Measurements from ENCODE around the gene CD8B. TPM values are rescaled to one million over a fixed set of nuclear protein-coding genes. Genes with fewer than 3 reads are reported as not detected.
"Not testable (repeated sequence)": the region's sequence is repeated elsewhere in the genome, so short reads cannot be mapped to it uniquely, and the experiment has no call there.

CD8B gene
- polyA plus RNA-seq, result 10 to 100 TPM in 2 of 4 donors, 1 to 10 TPM in 2; 2.2 to 56.0 (median 7.7) TPM
- long read RNA-seq, donor 1, result 0 reads
- long read RNA-seq, donor 2, result 0 reads
- long read RNA-seq, donor 3, partial matches to known transcripts, result 0 of 1 reads
- long read RNA-seq, donor 3, other reads (novel, unspliced or antisense), result 0 of 1 reads
- long read RNA-seq, donor 4, result 0 reads
- long read RNA-seq, donor 5, partial matches to known transcripts, result 17 of 21 reads
- long read RNA-seq, donor 5, other reads (novel, unspliced or antisense), result 0 of 21 reads
- long read RNA-seq, donor 6, partial matches to known transcripts, result 0 of 3 reads
- long read RNA-seq, donor 6, other reads (novel, unspliced or antisense), result 0 of 3 reads
- long read RNA-seq, donor 7, result 0 reads
- long read RNA-seq, donor 8, result 0 reads
- long read RNA-seq, donor 9, partial matches to known transcripts, result 0 of 1 reads
- long read RNA-seq, donor 9, other reads (novel, unspliced or antisense), result 0 of 1 reads
- long read RNA-seq, donor 10, partial matches to known transcripts, result 0 of 2 reads
- long read RNA-seq, donor 10, other reads (novel, unspliced or antisense), result 0 of 2 reads

DNA sequence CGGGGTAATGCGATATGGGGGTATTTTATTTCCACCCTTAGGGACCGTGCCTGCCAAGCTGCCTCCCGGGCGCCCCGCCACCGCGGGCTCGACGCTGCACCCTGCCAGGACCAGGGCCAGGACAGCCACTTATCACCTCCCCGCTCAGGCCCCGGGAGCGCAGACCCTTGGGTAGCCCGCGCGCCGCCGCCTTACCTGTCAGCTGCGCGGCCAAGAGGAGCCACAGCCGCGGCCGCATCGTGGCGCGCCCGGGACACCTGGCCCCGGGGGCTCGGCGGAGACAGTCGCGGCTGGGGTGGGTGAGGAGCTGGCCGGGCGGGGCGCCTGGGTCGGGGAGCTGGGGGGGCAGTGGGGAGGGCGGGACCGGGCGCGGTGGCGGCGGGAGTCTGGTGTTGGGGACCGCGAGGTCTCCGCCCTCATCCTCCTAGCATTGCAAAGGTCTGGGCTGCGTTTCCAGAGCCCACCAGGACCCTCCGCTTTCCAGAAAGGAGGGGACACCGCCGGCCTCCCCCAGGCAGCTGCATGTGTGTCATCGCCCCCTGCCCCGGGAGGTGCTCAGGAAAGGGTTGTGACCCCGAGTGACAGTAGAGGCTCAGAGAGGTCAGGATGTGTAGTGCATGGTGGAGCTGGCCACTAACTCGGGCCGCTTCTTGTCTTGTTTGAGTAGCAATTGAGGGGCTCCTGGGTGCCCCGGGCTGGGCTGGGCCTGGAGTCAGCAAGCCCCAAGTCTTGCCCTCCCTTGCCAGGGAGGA lies at the start of gene CD8B:
CD8B (minus strand) TSS at position 259 of the 752 bp plus-strand sequence; CDS start at position 238, 21 bp downstream.
- WGBS, 3 donors, result 2 to 3% (median 3%) methylated on average over 35 to 49 of the region's 55 CpGs
- H3K27ac ChIP-seq (ENCODE audit: low read depth in 1 of 3, low read length in 2 of 3), result peak within 1 kb of the TSS in 1 of 3 donors; percentile 41

DNA sequence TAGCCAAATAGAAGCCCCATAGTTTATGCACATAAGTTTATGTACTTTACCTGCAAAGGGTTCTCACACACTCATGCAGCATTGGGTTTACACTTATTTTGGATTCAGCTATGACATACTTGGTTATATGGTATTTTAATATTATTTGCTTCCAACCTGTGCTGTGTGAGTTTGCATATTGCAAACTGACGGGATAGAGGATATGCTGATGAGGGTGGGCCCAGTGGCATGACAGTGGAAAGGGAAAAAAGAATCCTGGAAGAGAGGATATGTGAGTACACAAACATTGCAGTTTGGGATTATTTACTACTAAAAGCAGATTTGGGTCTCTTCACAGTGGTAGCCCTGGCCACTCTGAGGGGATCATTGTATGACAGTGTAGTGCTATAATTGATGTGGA lies 44.2 kb upstream of the CD8B start:
- H3K9me3 ChIP-seq (ENCODE audit: control insufficient read depth in 2 of 2, insufficient read depth in 1 of 2, low read depth in 1 of 2, low read length in 1 of 2); H3K27ac ChIP-seq (ENCODE audit: low read depth in 1 of 3, low read length in 2 of 3); DNase-seq; H3K4me1 ChIP-seq (ENCODE audit: control insufficient read depth in 3 of 3, insufficient read depth in 2 of 3, low read depth in 1 of 3, low read length in 2 of 3); FAIRE-seq; H3K4me3 ChIP-seq (ENCODE audit: low read depth in 1 of 3, low read length in 3 of 3); H3K27me3 ChIP-seq (ENCODE audit: control insufficient read depth in 3 of 3, insufficient read depth in 3 of 3, low read length in 3 of 3); H3K36me3 ChIP-seq (ENCODE audit: control insufficient read depth in 3 of 3, insufficient read depth in 2 of 3, low read depth in 1 of 3, low read length in 3 of 3): not testable (repeated sequence)
- no CpG with 5 or more reads among the region's 1 CpG for WGBS, 3 donors

More for the DNA sequence above, at the start of gene CD8B:
- peak in 1 of 2 donors; percentile 44 for DNase-seq
- H3K36me3 ChIP-seq (ENCODE audit: control insufficient read depth in 3 of 3, insufficient read depth in 2 of 3, low read depth in 1 of 3, low read length in 3 of 3); H3K4me1 ChIP-seq (ENCODE audit: control insufficient read depth in 3 of 3, insufficient read depth in 2 of 3, low read depth in 1 of 3, low read length in 2 of 3); FAIRE-seq; H3K27me3 ChIP-seq (ENCODE audit: control insufficient read depth in 3 of 3, insufficient read depth in 3 of 3, low read length in 3 of 3); H3K9me3 ChIP-seq (ENCODE audit: control insufficient read depth in 2 of 2, insufficient read depth in 1 of 2, low read depth in 1 of 2, low read length in 1 of 2): not testable (repeated sequence)
- peak within 1 kb of the TSS in 2 of 3 donors; percentile 24 to 56 for H3K4me3 ChIP-seq (ENCODE audit: low read depth in 1 of 3, low read length in 3 of 3)

DNA sequence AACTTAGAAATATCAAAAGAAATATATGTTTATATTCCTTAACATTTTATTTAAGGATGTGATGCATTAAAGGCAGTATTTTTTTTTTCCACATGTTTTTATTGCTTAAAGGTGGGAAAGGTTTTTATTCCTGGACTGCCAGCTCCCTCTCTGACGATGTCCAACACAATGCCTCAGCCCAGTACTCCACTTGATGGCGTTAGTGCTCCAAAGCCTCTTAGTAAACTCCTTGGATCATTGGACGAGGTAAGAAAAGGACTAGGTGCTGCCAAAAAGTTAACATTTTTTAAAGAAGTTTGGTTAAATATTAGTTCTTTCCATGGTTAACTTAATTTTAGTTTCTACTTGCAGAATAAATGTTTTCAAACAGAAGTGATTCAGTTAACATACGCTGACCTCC lies 39.0 kb upstream of the CD8B start:
- not testable (repeated sequence) for FAIRE-seq; H3K4me3 ChIP-seq (ENCODE audit: low read depth in 1 of 3, low read length in 3 of 3); H3K4me1 ChIP-seq (ENCODE audit: control insufficient read depth in 3 of 3, insufficient read depth in 2 of 3, low read depth in 1 of 3, low read length in 2 of 3); H3K9me3 ChIP-seq (ENCODE audit: control insufficient read depth in 2 of 2, insufficient read depth in 1 of 2, low read depth in 1 of 2, low read length in 1 of 2); H3K27me3 ChIP-seq (ENCODE audit: control insufficient read depth in 3 of 3, insufficient read depth in 3 of 3, low read length in 3 of 3); H3K27ac ChIP-seq (ENCODE audit: low read depth in 1 of 3, low read length in 2 of 3); H3K36me3 ChIP-seq (ENCODE audit: control insufficient read depth in 3 of 3, insufficient read depth in 2 of 3, low read depth in 1 of 3, low read length in 3 of 3); DNase-seq
- WGBS, 3 donors, result 46 to 62% (median 55%) methylated on average over 4 of the region's 4 CpGs

DNA sequence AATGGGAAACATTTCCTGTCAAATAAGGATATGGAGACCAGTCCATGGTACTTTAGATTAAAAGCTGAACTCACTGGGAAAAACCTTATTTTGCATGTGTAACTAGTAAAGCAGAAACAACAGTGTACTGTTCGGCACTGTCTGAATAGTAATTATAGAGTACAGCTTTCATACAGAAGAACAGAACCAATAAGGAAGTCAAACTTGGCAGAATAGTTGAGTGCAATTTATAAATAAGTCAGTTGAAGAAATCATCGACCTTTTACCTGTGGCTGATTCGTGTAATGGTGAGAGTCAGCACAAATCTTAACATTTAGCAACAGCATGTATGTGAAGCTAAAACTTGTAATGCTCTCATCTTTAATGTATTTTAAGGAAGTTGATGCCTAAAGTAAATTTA lies 24.3 kb upstream of the CD8B start:
- not testable (repeated sequence) for H3K4me3 ChIP-seq (ENCODE audit: low read depth in 1 of 3, low read length in 3 of 3); H3K9me3 ChIP-seq (ENCODE audit: control insufficient read depth in 2 of 2, insufficient read depth in 1 of 2, low read depth in 1 of 2, low read length in 1 of 2); H3K4me1 ChIP-seq (ENCODE audit: control insufficient read depth in 3 of 3, insufficient read depth in 2 of 3, low read depth in 1 of 3, low read length in 2 of 3); H3K36me3 ChIP-seq (ENCODE audit: control insufficient read depth in 3 of 3, insufficient read depth in 2 of 3, low read depth in 1 of 3, low read length in 3 of 3); DNase-seq; H3K27me3 ChIP-seq (ENCODE audit: control insufficient read depth in 3 of 3, insufficient read depth in 3 of 3, low read length in 3 of 3); H3K27ac ChIP-seq (ENCODE audit: low read depth in 1 of 3, low read length in 2 of 3)
- WGBS, 3 donors, result no CpG with 5 or more reads among the region's 3 CpGs
- FAIRE-seq, result peak; percentile 98

GRCh38 chr2:86882865-86883264 lies 21.2 kb upstream of the CD8B start:
- H3K4me1 ChIP-seq (ENCODE audit: control insufficient read depth in 3 of 3, insufficient read depth in 2 of 3, low read depth in 1 of 3, low read length in 2 of 3); FAIRE-seq; H3K27me3 ChIP-seq (ENCODE audit: control insufficient read depth in 3 of 3, insufficient read depth in 3 of 3, low read length in 3 of 3); H3K36me3 ChIP-seq (ENCODE audit: control insufficient read depth in 3 of 3, insufficient read depth in 2 of 3, low read depth in 1 of 3, low read length in 3 of 3); H3K9me3 ChIP-seq (ENCODE audit: control insufficient read depth in 2 of 2, insufficient read depth in 1 of 2, low read depth in 1 of 2, low read length in 1 of 2); H3K4me3 ChIP-seq (ENCODE audit: low read depth in 1 of 3, low read length in 3 of 3); DNase-seq; H3K27ac ChIP-seq (ENCODE audit: low read depth in 1 of 3, low read length in 2 of 3): not testable (repeated sequence)
- WGBS, 3 donors, result 100% methylated on average over 1 of the region's 2 CpGs; no CpG with 5 or more reads in 1 of the 3 donors

DNA sequence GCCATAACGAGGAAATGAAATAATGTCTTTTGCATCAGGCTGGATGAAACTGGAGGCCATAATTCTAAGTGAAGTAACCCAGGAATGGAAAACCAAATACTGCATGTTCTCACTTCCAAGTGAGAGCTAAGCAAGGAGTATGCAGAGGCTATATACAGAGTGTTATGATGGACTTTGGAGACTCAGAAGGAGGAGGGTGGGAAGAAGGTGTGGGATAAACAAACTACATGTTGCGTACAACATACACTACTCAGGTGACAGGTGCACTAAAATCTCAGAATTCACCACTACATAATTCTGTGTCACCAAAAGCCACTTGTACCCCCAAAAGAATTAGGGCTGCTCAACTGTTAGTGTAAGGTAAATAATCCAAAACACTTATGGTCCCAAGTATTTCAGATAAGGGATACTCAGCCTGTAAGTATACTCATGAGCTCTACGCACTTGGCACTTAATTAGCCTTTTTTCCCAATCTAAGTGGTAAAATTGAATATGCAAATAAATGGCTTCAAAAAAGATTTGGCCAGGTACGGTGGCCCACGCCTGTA lies 20.5 kb upstream of the CD8B start:
- H3K27ac ChIP-seq (ENCODE audit: low read depth in 1 of 3, low read length in 2 of 3); DNase-seq; H3K4me3 ChIP-seq (ENCODE audit: low read depth in 1 of 3, low read length in 3 of 3); H3K4me1 ChIP-seq (ENCODE audit: control insufficient read depth in 3 of 3, insufficient read depth in 2 of 3, low read depth in 1 of 3, low read length in 2 of 3); FAIRE-seq; H3K9me3 ChIP-seq (ENCODE audit: control insufficient read depth in 2 of 2, insufficient read depth in 1 of 2, low read depth in 1 of 2, low read length in 1 of 2); H3K27me3 ChIP-seq (ENCODE audit: control insufficient read depth in 3 of 3, insufficient read depth in 3 of 3, low read length in 3 of 3); H3K36me3 ChIP-seq (ENCODE audit: control insufficient read depth in 3 of 3, insufficient read depth in 2 of 3, low read depth in 1 of 3, low read length in 3 of 3): not testable (repeated sequence)
- 87 to 92% (median 90%) methylated on average over 5 of the region's 5 CpGs for WGBS, 3 donors

GRCh38 chr2:86878986-86879385 lies 17.3 kb upstream of the CD8B start:
- not testable (repeated sequence) for H3K27me3 ChIP-seq (ENCODE audit: control insufficient read depth in 3 of 3, insufficient read depth in 3 of 3, low read length in 3 of 3); H3K9me3 ChIP-seq (ENCODE audit: control insufficient read depth in 2 of 2, insufficient read depth in 1 of 2, low read depth in 1 of 2, low read length in 1 of 2); H3K27ac ChIP-seq (ENCODE audit: low read depth in 1 of 3, low read length in 2 of 3); DNase-seq; H3K4me3 ChIP-seq (ENCODE audit: low read depth in 1 of 3, low read length in 3 of 3); H3K4me1 ChIP-seq (ENCODE audit: control insufficient read depth in 3 of 3, insufficient read depth in 2 of 3, low read depth in 1 of 3, low read length in 2 of 3); H3K36me3 ChIP-seq (ENCODE audit: control insufficient read depth in 3 of 3, insufficient read depth in 2 of 3, low read depth in 1 of 3, low read length in 3 of 3); FAIRE-seq
- 88 to 96% (median 91%) methylated on average over 1 of the region's 1 CpG for WGBS, 3 donors

DNA sequence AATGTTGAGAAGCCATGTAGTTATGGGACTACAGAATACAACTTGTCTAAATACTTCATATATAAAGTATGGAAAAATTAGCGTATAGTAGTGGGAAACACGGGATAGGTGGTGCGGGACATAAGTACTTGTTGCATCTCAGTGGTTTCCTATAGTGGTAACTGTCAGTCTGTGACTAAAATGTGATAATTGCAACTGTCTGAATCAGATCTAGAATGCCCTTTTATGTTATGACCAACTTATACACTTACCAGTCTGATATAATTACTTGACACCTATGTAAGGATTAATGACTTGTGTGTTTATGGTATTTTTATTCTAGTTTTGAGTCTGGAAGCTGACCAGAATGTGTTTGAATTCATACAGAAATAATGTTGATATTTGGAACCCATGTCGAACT lies 9.3 kb upstream of the CD8B start:
- not testable (repeated sequence) for H3K27me3 ChIP-seq (ENCODE audit: control insufficient read depth in 3 of 3, insufficient read depth in 3 of 3, low read length in 3 of 3); H3K4me1 ChIP-seq (ENCODE audit: control insufficient read depth in 3 of 3, insufficient read depth in 2 of 3, low read depth in 1 of 3, low read length in 2 of 3); H3K36me3 ChIP-seq (ENCODE audit: control insufficient read depth in 3 of 3, insufficient read depth in 2 of 3, low read depth in 1 of 3, low read length in 3 of 3); H3K27ac ChIP-seq (ENCODE audit: low read depth in 1 of 3, low read length in 2 of 3); H3K4me3 ChIP-seq (ENCODE audit: low read depth in 1 of 3, low read length in 3 of 3); DNase-seq; H3K9me3 ChIP-seq (ENCODE audit: control insufficient read depth in 2 of 2, insufficient read depth in 1 of 2, low read depth in 1 of 2, low read length in 1 of 2); FAIRE-seq
- 67 to 88% (median 81%) methylated on average over 1 of the region's 4 CpGs for WGBS, 3 donors
